ENCODE measurements around the gene TIGD4. TPM values are rescaled to one million over a fixed set of nuclear protein-coding genes. Genes with fewer than 3 reads are reported as not detected.

The TIGD4 gene
- total RNA-seq, 1 experiment from 2014 or later, result 0.41 TPM

DNA sequence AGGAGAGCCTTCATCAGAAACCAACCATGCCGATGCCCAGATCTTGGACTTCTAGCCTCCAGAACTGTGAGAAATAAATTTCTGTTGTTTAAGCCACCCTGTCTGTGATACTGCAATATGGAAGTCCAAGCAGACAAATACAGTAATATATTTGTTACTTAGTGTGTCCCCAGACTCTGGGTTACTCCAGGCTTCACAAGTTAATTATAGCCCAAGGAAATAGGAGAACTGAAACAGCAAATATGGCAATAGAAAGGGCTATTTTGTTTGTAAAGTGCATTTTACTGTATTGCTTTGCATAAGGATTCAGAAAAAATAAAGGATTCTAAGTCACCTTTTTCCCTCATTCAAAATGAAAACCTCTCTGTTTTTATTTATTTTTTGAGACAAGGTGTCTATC lies 15.7 kb downstream of the TIGD4 start:
- no peak overlapping the region for H3K4me3 ChIP-seq (ENCODE audit: low read depth, low read length, poor library complexity, severe bottlenecking)
- ChIA-PET CTCF (no interaction called here), POLR2A (ENCODE audit: low non-redundant PET) (no interaction called here)
- H3K36me3 ChIP-seq (ENCODE audit: insufficient read depth, low read length, poor library complexity, severe bottlenecking), result no peaks in the 10 kb centered on the region
- TF ChIP-seq, protein P1, sequence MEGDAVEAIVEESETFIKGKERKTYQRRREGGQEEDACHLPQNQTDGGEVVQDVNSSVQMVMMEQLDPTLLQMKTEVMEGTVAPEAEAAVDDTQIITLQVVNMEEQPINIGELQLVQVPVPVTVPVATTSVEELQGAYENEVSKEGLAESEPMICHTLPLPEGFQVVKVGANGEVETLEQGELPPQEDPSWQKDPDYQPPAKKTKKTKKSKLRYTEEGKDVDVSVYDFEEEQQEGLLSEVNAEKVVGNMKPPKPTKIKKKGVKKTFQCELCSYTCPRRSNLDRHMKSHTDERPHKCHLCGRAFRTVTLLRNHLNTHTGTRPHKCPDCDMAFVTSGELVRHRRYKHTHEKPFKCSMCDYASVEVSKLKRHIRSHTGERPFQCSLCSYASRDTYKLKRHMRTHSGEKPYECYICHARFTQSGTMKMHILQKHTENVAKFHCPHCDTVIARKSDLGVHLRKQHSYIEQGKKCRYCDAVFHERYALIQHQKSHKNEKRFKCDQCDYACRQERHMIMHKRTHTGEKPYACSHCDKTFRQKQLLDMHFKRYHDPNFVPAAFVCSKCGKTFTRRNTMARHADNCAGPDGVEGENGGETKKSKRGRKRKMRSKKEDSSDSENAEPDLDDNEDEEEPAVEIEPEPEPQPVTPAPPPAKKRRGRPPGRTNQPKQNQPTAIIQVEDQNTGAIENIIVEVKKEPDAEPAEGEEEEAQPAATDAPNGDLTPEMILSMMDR (conservative IDR thresholded peaks at IDR 0.05; ENCODE audit: low read depth, low read length), result no peak
- TF ChIP-seq EZH2 (IDR thresholded peaks at IDR 0.05; ENCODE audit: borderline replicate concordance, low read depth, low read length, poor library complexity, severe bottlenecking), result no peak
- no peaks in the 10 kb centered on the region for H3K4me1 ChIP-seq (ENCODE audit: insufficient read depth, low read length, poor library complexity, severe bottlenecking)
- no peak for DNase-seq (ENCODE audit: low spot score)
- no peaks in the 10 kb centered on the region for H3K9me3 ChIP-seq (ENCODE audit: low read depth, low read length, poor library complexity, severe bottlenecking)
- BruUV-seq (replicated peaks), result no TSS peak
- intact Hi-C loops (cut with micrococcal nuclease; ENCODE audit: unreplicated experiment), result no loop called here
- no peaks in the 10 kb centered on the region for H3K27me3 ChIP-seq (replicated peaks; ENCODE audit: insufficient read depth, low read depth, low read length, poor library complexity)
- H3K27ac ChIP-seq (ENCODE audit: low read depth, low read length, poor library complexity, severe bottlenecking), result no peak overlapping the region

DNA sequence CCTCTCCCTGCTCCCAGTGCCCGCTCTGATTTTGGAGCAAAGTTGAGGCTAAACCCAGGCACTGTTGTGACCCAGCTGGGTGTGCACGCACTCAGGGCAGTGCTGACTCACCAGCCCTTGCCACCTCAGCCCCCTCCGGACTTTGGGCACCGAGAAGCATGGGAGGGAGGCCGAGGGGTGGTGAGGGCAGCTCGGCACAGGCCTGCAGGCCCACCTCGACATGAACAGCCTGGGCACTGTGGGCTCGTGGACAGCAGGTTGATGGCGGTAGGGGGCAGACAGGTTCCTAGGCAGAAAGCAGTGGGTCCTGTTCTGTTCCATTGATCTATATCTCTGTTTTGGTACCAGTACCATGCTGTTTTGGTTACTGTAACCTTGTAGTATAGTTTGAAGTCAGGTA lies 30.9 kb downstream of the TIGD4 start:
- no peaks in the 10 kb centered on the region for H3K36me3 ChIP-seq (ENCODE audit: insufficient read depth, low read length, poor library complexity, severe bottlenecking)
- no peak overlapping the region for H3K4me3 ChIP-seq (ENCODE audit: low read depth, low read length, poor library complexity, severe bottlenecking)
- intact Hi-C loops (cut with micrococcal nuclease; ENCODE audit: unreplicated experiment), result no loop called here
- no peak for DNase-seq (ENCODE audit: low spot score)
- no peaks in the 10 kb centered on the region for H3K4me1 ChIP-seq (ENCODE audit: insufficient read depth, low read length, poor library complexity, severe bottlenecking)
- H3K27me3 ChIP-seq (replicated peaks; ENCODE audit: insufficient read depth, low read depth, low read length, poor library complexity), result no peaks in the 10 kb centered on the region
- no peak for TF ChIP-seq EZH2 (IDR thresholded peaks at IDR 0.05; ENCODE audit: borderline replicate concordance, low read depth, low read length, poor library complexity, severe bottlenecking)
- TF ChIP-seq, protein P1 (conservative IDR thresholded peaks at IDR 0.05; ENCODE audit: low read depth, low read length), result no peak
- H3K9me3 ChIP-seq (ENCODE audit: low read depth, low read length, poor library complexity, severe bottlenecking), result no peaks in the 10 kb centered on the region
- ChIA-PET CTCF (no interaction called here), POLR2A (ENCODE audit: low non-redundant PET) (no interaction called here)
- no TSS peak for BruUV-seq (replicated peaks)
- no peak overlapping the region for H3K27ac ChIP-seq (ENCODE audit: low read depth, low read length, poor library complexity, severe bottlenecking)

DNA sequence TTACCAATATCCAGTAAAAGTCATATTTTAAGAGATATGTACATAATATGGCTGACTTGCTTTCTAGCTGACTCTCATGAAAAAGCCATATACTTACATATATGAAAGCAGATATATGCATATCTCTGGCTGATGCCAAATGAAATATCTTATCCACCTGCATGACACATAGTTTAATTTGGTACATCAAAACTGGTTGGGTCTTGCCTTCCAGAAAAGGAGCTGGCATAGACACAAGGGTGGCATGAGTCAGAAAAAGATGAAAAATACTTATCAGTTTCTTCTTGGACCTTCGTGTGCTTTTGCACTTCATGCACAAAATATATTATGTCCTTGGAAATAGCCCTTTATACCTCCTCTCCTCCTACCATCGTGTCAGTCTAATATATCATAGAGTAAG lies 32.1 kb downstream of the TIGD4 start:
- no peaks in the 10 kb centered on the region for H3K9me3 ChIP-seq (ENCODE audit: low read depth, low read length, poor library complexity, severe bottlenecking)
- H3K4me3 ChIP-seq (ENCODE audit: low read depth, low read length, poor library complexity, severe bottlenecking), result no peak overlapping the region
- H3K4me1 ChIP-seq (ENCODE audit: insufficient read depth, low read length, poor library complexity, severe bottlenecking), result no peaks in the 10 kb centered on the region
- CTCF ChIA-PET, result no interaction called here
- H3K27me3 ChIP-seq (replicated peaks; ENCODE audit: insufficient read depth, low read depth, low read length, poor library complexity), result no peaks in the 10 kb centered on the region
- DNase-seq (ENCODE audit: low spot score), result no peak
- no peaks in the 10 kb centered on the region for H3K36me3 ChIP-seq (ENCODE audit: insufficient read depth, low read length, poor library complexity, severe bottlenecking)
- TF ChIP-seq, protein P1 (conservative IDR thresholded peaks at IDR 0.05; ENCODE audit: low read depth, low read length), result no peak
- no peak for TF ChIP-seq EZH2 (IDR thresholded peaks at IDR 0.05; ENCODE audit: borderline replicate concordance, low read depth, low read length, poor library complexity, severe bottlenecking)
- POLR2A ChIA-PET (ENCODE audit: low non-redundant PET), result no interaction called here
- intact Hi-C loops (cut with micrococcal nuclease; ENCODE audit: unreplicated experiment), result no loop called here
- no TSS peak for BruUV-seq (replicated peaks)
- no peak overlapping the region for H3K27ac ChIP-seq (ENCODE audit: low read depth, low read length, poor library complexity, severe bottlenecking)

Measured in A673 (cell line).